ENCODE results near the gene PRKAG1. TPM values are rescaled to one million over a fixed set of nuclear protein-coding genes. Genes with fewer than 3 reads are reported as not detected.

Gene PRKAG1
- polyA plus RNA-seq, 2 donors = 52.5 to 54.7 TPM

DNA sequence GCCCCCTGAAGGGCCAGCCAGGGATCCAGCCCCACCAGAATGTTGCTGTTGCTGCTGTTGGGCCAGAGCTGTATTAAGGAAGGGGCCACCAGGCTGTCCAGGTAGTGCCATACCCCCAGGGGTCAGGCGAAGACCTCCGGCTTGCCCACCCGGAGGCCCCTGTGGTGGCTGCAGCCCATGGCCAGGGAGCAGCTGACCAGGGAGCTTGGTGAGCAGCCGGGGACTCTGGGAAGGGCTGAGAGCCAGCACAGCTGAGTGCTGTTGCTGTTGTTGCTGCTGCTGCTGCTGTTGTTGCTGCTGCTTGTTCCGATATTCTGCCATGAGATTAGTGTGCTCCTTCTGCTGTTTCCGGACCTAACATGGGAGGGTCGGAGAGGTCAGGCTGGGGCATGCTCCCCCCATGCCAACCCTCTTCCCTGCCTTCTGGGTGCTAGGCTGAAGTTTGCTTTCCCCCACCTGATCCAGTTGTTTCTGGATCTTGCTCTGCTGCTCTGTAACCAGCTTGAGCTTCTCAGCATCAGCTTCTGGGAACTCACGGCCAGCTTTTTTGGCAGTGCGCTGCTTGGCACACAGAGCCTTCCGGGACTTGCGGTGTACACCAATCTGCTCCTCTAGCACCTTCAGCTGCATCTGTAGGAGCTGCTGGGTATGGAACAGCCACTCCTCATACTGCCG lies 15.2 kb upstream of the PRKAG1 start:
- Histone ChIP-seq H3K27ac (ENCODE audit: low read depth in 2 of 2, low read length in 1 of 2) (no peak overlapping the region), H3K4me1 (ENCODE audit: control insufficient read depth in 2 of 2, insufficient read depth in 2 of 2, low read length in 1 of 2) (no peaks in the 10 kb centered on the region), H3K36me3 (ENCODE audit: control insufficient read depth in 2 of 2, insufficient read depth in 2 of 2, low read length in 1 of 2) (peaks cover 19 to 60% of the 10 kb centered on the region in 2 donors), H3K4me3 (ENCODE audit: low read depth in 1 of 2, low read length in 2 of 2) (no peak overlapping the region), H3K27me3 (ENCODE audit: control insufficient read depth in 1 of 2, insufficient read depth in 2 of 2, low read length in 2 of 2) (no peaks in the 10 kb centered on the region), H3K9me3 (ENCODE audit: control insufficient read depth in 2 of 2, insufficient read depth in 1 of 2, low read depth in 1 of 2, low read length in 1 of 2) (no peaks in the 10 kb centered on the region)
- WGBS, 2 donors = 77% methylated on average over 12 of the region's 12 CpGs

DNA sequence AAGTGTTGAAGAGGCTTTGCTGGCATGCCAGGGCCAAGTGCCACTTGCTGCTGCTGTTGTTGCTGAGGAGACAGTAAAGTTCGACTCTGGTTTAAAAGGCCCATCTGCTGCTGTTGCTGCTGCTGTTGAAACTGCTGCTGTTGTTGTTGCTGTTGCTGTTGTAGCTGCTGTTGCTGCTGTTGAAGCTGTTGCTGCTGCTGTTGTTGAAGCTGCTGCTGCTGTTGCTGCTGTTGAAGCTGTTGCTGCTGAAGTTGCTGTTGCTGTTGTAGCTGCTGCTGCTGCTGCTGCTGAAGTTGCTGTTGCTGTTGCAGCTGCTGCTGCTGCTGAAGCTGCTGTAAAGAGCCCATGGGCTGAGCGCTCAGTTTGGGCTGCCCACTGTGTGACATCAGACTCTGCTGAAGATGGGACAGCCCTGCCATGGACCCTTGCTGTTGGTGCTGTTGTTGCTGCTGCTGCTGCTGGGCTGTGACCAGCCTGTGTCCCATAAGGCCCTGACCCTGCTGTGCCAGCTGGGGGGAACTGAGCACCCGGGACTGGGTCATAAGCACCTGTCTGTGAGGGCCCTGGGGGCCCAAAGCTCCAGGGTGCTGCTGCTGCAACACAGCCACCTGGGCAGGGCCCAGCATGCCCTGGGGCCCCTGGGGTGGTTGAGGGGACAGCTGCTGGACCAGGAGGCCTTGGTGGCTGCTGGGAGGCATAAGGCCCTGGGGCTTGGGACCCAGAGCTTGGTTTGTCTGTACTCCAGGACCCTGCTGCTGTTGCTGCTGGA lies 14.3 kb upstream of the PRKAG1 start:
- Histone ChIP-seq H3K9me3 (ENCODE audit: control insufficient read depth in 2 of 2, insufficient read depth in 1 of 2, low read depth in 1 of 2, low read length in 1 of 2) (no peaks in the 10 kb centered on the region), H3K27me3 (ENCODE audit: control insufficient read depth in 1 of 2, insufficient read depth in 2 of 2, low read length in 2 of 2) (no peaks in the 10 kb centered on the region), H3K4me3 (ENCODE audit: low read depth in 1 of 2, low read length in 2 of 2) (no peak overlapping the region), H3K4me1 (ENCODE audit: control insufficient read depth in 2 of 2, insufficient read depth in 2 of 2, low read length in 1 of 2) (no peaks in the 10 kb centered on the region), H3K27ac (ENCODE audit: low read depth in 2 of 2, low read length in 1 of 2) (no peak overlapping the region), H3K36me3 (ENCODE audit: control insufficient read depth in 2 of 2, insufficient read depth in 2 of 2, low read length in 1 of 2) (peaks cover 20 to 54% of the 10 kb centered on the region in 2 donors)
- WGBS, 2 donors = 75 to 79% methylated on average over 3 of the region's 3 CpGs

DNA sequence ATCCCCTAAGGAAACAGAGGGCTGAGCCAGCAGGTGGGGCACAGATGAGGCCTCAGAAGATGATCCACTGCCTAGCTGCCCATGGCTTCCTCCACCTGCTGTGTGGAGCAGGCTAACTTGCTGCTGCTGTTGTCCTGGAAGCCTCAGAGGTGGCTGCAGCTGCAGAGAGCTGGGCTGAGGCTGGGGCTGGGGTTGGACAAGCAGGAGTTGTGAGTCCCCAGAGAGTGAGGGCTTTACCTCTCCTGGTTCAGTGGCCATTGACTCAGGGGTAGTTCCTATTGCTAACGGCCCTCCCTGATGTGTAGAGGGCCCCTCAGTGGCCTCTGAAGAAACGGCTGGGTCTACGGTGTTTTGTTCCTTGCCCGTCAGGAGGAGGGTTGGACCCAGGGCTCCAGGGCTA lies 13.7 kb upstream of the PRKAG1 start:
- 76 to 84% methylated on average over 4 of the region's 4 CpGs for WGBS, 2 donors
- Histone ChIP-seq H3K4me3 (ENCODE audit: low read depth in 1 of 2, low read length in 2 of 2) (no peak overlapping the region), H3K27ac (ENCODE audit: low read depth in 2 of 2, low read length in 1 of 2) (no peak overlapping the region), H3K4me1 (ENCODE audit: control insufficient read depth in 2 of 2, insufficient read depth in 2 of 2, low read length in 1 of 2) (no peaks in the 10 kb centered on the region), H3K9me3 (ENCODE audit: control insufficient read depth in 2 of 2, insufficient read depth in 1 of 2, low read depth in 1 of 2, low read length in 1 of 2) (no peaks in the 10 kb centered on the region), H3K36me3 (ENCODE audit: control insufficient read depth in 2 of 2, insufficient read depth in 2 of 2, low read length in 1 of 2) (peaks cover 15 to 54% of the 10 kb centered on the region in 2 donors), H3K27me3 (ENCODE audit: control insufficient read depth in 1 of 2, insufficient read depth in 2 of 2, low read length in 2 of 2) (no peaks in the 10 kb centered on the region)

DNA sequence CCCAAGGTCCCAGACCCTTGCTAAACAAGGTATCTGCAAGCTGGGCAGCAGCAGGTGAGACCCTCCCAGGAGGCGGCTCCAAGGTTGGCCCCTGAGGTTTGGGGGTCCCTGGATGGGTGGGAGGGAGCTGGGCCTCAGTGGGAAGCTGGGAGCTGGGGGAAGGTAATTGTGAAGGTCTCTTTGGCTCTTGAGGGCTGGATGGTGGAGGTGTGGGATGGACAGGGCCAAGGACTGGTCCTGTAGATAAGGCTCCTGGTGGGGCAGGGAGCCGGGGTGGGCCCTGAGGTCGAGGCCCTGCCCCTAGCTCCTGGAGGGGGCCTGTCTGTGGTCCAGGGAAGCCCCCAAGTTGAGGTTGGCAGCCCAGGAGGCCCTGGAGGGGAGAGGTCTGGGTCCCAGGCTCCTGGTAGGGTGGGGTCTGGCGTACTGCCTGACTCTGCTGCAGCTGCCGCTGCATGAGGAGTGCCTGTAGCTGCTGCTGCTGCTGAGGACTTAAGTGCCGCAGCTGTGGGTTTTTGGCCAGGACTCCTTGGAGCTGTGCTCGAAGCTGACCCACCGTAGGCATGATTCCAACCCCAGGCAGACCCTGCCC lies 13.1 kb upstream of the PRKAG1 start:
- no peaks in the 10 kb centered on the region for H3K4me1 ChIP-seq (ENCODE audit: control insufficient read depth in 2 of 2, insufficient read depth in 2 of 2, low read length in 1 of 2)
- H3K9me3 ChIP-seq (ENCODE audit: control insufficient read depth in 2 of 2, insufficient read depth in 1 of 2, low read depth in 1 of 2, low read length in 1 of 2) = no peaks in the 10 kb centered on the region
- H3K36me3 ChIP-seq (ENCODE audit: control insufficient read depth in 2 of 2, insufficient read depth in 2 of 2, low read length in 1 of 2) = peaks cover 15 to 53% of the 10 kb centered on the region in 2 donors
- no peak overlapping the region for H3K27ac ChIP-seq (ENCODE audit: low read depth in 2 of 2, low read length in 1 of 2)
- H3K27me3 ChIP-seq (ENCODE audit: control insufficient read depth in 1 of 2, insufficient read depth in 2 of 2, low read length in 2 of 2) = no peaks in the 10 kb centered on the region
- 88 to 91% methylated on average over 8 of the region's 8 CpGs for WGBS, 2 donors
- no peak overlapping the region for H3K4me3 ChIP-seq (ENCODE audit: low read depth in 1 of 2, low read length in 2 of 2)

DNA sequence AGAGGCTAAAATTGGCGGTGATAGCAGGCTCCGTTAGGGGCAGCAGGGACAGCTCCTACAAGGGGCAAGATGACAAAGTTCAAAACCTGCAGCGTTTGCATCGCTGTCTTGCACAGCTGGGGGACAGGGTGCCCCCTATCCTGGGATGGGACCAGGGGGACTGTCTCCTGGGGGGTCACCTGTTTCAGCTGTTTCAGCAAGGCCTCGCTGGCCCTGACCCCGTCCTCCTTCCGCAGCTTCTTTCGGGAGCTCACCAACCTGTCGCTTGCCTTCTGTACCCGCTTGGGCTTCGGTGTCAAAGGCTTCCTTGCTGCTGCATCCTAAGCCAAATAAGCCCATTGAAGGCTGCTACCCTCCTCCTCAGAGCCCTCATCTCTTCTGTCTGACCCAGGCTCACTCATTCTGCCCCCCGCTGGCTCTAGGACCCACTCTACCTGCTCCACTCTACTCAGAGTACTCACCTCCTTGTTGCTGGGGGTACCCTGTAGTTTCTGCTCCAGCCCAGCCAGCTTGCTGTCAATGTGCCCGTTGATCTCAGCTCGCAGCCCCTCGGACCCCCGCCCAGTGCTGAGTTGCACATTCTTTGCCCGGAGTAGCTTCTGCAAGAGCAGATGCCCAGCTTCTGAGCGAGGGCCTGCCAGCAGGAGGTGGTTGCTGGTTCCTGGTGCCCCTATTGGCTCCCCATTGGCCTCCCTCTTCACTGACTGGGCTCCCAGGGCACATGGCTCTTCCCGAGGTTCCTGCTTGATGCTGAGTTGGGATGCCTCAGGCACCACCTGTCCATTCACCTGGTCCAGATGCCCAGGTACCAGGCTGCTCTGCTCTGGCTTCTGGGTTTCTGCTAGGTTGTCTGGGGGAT lies 12.4 kb upstream of the PRKAG1 start:
- peaks cover 15 to 60% of the 10 kb centered on the region in 2 donors for H3K36me3 ChIP-seq (ENCODE audit: control insufficient read depth in 2 of 2, insufficient read depth in 2 of 2, low read length in 1 of 2)
- H3K4me1 ChIP-seq (ENCODE audit: control insufficient read depth in 2 of 2, insufficient read depth in 2 of 2, low read length in 1 of 2) = no peaks in the 10 kb centered on the region
- no peak overlapping the region for H3K4me3 ChIP-seq (ENCODE audit: low read depth in 1 of 2, low read length in 2 of 2)
- no peak overlapping the region for H3K27ac ChIP-seq (ENCODE audit: low read depth in 2 of 2, low read length in 1 of 2)
- 91 to 94% methylated on average over 19 of the region's 19 CpGs for WGBS, 2 donors
- no peaks in the 10 kb centered on the region for H3K9me3 ChIP-seq (ENCODE audit: control insufficient read depth in 2 of 2, insufficient read depth in 1 of 2, low read depth in 1 of 2, low read length in 1 of 2)
- no peaks in the 10 kb centered on the region for H3K27me3 ChIP-seq (ENCODE audit: control insufficient read depth in 1 of 2, insufficient read depth in 2 of 2, low read length in 2 of 2)

DNA sequence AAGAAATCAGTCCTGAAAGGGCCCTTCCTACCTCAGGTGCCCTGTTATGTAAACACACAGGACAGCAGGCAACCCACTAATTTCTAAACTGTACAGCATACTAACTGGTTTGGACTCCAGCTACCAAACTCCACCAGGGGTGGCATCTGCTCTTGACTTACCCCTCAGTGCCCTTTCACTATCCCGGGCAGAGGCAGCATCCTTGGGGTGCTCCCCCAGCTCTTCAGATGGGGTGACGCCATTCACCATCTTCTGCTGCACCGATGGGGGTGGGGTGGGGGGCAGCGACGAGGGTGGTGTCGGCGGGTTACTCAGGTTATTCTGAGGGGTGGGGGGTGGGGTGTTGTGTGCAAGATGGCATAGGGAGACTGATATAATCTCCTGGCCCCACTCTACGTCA lies 11.5 kb upstream of the PRKAG1 start:
- no peak overlapping the region for H3K27ac ChIP-seq (ENCODE audit: low read depth in 2 of 2, low read length in 1 of 2)
- 87 to 90% methylated on average over 8 of the region's 8 CpGs for WGBS, 2 donors
- H3K27me3 ChIP-seq (ENCODE audit: control insufficient read depth in 1 of 2, insufficient read depth in 2 of 2, low read length in 2 of 2) = no peaks in the 10 kb centered on the region
- no peaks in the 10 kb centered on the region for H3K9me3 ChIP-seq (ENCODE audit: control insufficient read depth in 2 of 2, insufficient read depth in 1 of 2, low read depth in 1 of 2, low read length in 1 of 2)
- H3K36me3 ChIP-seq (ENCODE audit: control insufficient read depth in 2 of 2, insufficient read depth in 2 of 2, low read length in 1 of 2) = peaks cover 17 to 63% of the 10 kb centered on the region in 2 donors
- no peak overlapping the region for H3K4me3 ChIP-seq (ENCODE audit: low read depth in 1 of 2, low read length in 2 of 2)
- H3K4me1 ChIP-seq (ENCODE audit: control insufficient read depth in 2 of 2, insufficient read depth in 2 of 2, low read length in 1 of 2) = no peaks in the 10 kb centered on the region

DNA sequence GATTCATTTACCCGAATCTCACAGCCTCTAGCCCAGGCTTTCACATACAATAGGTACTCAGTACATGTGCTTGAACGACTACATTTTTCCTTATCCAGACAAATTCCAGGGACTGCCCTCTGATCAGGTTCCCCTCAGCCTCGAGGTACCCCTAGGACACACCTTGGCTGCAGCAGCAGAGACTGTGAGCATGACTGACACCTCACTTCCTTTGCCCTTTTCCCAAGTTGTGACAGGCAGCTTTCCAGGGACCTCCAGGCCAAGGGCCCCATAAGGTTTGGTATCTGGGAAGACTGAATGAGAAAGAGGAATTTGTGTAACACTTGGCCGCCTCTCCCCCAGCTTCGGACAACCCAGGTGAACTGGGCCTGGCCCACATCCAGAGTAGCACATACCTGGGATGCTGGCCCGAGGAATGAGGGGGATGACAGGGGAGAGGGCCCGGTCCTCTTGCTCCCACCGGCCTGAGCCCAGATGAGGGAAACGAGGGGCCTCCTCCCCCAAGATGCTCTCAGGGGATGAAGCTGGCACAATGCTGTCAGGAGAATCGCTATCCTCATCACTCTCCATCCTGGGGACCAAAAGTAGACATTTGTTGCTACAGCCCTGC lies 10.2 kb upstream of the PRKAG1 start:
- peaks cover 27 to 64% of the 10 kb centered on the region in 2 donors for H3K36me3 ChIP-seq (ENCODE audit: control insufficient read depth in 2 of 2, insufficient read depth in 2 of 2, low read length in 1 of 2)
- no peak overlapping the region for H3K4me3 ChIP-seq (ENCODE audit: low read depth in 1 of 2, low read length in 2 of 2)
- 87 to 88% methylated on average over 10 of the region's 10 CpGs for WGBS, 2 donors

DNA sequence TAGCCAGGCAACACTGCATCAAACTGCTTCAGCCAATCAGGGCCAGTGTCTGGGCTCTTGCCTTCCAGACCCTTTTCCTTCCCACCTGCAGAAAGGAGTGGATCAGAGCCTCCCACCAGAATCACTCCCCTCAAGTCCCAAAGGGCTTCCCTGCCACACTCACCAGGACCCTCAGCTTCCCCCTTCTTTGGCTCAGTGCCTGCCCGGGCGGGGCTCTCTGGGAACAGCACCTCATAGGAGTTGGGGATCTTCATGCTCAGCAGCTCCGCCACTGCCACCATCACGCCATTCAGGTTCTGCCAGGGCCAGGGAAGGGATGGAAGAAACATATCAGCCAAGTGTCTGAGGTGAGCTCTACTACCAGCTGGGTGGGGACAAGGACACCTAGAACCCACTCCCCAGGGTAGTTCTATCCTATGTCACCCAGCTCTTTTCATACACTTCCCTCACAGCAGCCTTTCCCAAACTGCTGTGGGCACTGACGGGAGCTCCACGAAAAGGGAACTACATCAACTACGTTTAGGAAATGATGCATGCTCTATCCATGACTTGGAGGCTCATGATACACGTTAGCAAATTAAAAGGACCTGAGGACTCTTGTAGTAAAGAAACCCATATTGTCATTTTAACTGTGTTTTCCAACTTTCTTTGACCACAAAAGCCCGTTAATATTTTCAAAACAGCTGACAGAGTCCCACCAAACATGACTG lies 9.4 kb upstream of the PRKAG1 start:
- 90 to 92% methylated on average over 9 of the region's 9 CpGs for WGBS, 2 donors
- Histone ChIP-seq H3K4me3 (ENCODE audit: low read depth in 1 of 2, low read length in 2 of 2) (no peak overlapping the region), H3K27ac (ENCODE audit: low read depth in 2 of 2, low read length in 1 of 2) (no peak overlapping the region), H3K27me3 (ENCODE audit: control insufficient read depth in 1 of 2, insufficient read depth in 2 of 2, low read length in 2 of 2) (no peaks in the 10 kb centered on the region), H3K9me3 (ENCODE audit: control insufficient read depth in 2 of 2, insufficient read depth in 1 of 2, low read depth in 1 of 2, low read length in 1 of 2) (no peaks in the 10 kb centered on the region), H3K36me3 (ENCODE audit: control insufficient read depth in 2 of 2, insufficient read depth in 2 of 2, low read length in 1 of 2) (peaks cover 20 to 62% of the 10 kb centered on the region in 2 donors), H3K4me1 (ENCODE audit: control insufficient read depth in 2 of 2, insufficient read depth in 2 of 2, low read length in 1 of 2) (no peaks in the 10 kb centered on the region)

More for the DNA sequence above, 10.2 kb upstream of the PRKAG1 start:
- no peaks in the 10 kb centered on the region for H3K9me3 ChIP-seq (ENCODE audit: control insufficient read depth in 2 of 2, insufficient read depth in 1 of 2, low read depth in 1 of 2, low read length in 1 of 2)
- no peak overlapping the region for H3K27ac ChIP-seq (ENCODE audit: low read depth in 2 of 2, low read length in 1 of 2)
- no peaks in the 10 kb centered on the region for H3K27me3 ChIP-seq (ENCODE audit: control insufficient read depth in 1 of 2, insufficient read depth in 2 of 2, low read length in 2 of 2)
- H3K4me1 ChIP-seq (ENCODE audit: control insufficient read depth in 2 of 2, insufficient read depth in 2 of 2, low read length in 1 of 2) = no peaks in the 10 kb centered on the region
